ENCODE results near the gene HAUS8.
"Not testable (repeated sequence)": the region's sequence is repeated elsewhere in the genome, so short reads cannot be mapped to it uniquely, and the experiment has no call there.

The HAUS8 gene

DNA sequence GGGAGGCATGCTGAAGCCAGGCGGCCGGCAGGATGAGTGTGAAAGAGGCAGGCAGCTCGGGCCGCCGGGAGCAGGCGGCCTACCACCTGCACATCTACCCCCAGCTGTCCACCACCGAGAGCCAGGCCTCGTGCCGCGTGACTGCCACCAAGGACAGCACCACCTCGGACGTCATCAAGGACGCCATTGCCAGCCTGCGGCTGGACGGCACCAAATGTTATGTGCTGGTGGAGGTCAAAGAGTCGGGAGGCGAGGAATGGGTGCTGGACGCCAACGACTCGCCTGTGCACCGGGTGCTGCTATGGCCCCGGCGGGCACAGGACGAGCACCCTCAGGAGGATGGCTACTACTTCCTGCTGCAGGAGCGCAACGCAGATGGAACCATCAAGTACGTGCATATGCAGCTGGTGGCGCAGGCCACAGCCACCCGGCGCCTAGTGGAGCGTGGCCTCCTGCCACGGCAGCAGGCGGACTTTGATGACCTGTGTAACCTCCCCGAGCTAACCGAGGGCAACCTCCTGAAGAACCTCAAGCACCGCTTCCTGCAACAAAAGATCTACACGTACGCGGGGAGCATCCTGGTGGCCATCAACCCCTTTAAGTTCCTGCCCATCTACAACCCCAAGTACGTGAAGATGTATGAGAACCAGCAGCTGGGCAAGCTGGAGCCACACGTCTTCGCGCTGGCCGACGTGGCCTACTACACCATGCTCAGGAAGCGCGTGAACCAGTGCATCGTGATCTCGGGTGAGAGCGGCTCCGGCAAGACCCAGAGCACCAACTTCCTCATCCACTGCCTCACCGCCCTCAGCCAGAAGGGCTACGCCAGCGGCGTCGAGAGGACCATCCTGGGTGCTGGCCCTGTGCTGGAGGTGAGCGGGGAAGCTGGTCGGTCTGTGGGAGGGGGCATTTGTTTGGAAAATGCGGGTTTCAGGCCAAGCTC, 26.7 kb upstream of the HAUS8 start:
- DNase-seq (ENCODE audit: low spot score) = no peak

DNA sequence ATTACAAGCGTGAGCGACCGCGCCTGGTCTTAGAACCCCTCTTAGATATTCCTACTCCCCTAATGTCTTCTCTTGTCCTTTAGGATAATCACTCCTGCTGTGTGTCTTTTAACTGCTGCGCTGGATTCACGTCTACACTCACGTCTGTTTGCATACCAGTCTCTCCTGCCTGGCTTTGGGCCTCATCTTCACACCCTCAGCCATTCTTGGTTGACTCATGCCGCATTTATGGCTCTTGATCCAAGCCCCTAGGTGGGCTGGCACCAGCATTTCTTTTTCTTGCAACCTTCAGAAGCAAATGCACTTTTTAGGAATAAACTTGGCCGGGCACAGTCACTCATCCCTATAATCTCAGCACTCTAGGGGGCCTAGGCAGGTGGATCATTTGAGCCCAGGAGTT, 23.1 kb upstream of the HAUS8 start:
- no peak for DNase-seq (ENCODE audit: low spot score)

DNA sequence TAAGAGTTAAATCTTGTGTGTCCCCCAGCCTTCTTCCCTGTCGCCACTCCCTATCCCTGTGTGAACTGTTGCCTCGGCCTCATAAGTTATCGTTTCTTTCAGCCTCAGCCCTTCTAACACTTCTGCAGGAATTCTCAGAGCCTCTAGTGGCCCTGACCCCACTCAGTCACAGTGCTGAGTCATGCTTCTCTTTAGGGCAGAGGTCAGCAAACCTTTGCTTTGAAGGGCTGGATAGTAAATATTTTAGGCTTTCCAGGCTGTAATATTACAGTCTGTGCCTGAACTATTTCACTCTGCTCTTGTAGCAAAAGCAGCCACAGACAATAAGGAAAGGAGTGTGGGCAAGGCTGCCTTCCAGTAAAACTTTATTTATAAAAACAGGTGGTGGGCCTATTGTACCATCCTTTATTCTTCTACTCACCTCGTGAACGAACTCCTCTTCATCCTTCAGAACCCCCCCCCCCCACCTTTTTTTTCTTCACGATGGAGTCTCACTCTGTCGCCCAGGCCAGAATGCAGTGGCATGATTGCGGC, 22.4 kb upstream of the HAUS8 start:
- DNase-seq (ENCODE audit: low spot score) = no peak

DNA sequence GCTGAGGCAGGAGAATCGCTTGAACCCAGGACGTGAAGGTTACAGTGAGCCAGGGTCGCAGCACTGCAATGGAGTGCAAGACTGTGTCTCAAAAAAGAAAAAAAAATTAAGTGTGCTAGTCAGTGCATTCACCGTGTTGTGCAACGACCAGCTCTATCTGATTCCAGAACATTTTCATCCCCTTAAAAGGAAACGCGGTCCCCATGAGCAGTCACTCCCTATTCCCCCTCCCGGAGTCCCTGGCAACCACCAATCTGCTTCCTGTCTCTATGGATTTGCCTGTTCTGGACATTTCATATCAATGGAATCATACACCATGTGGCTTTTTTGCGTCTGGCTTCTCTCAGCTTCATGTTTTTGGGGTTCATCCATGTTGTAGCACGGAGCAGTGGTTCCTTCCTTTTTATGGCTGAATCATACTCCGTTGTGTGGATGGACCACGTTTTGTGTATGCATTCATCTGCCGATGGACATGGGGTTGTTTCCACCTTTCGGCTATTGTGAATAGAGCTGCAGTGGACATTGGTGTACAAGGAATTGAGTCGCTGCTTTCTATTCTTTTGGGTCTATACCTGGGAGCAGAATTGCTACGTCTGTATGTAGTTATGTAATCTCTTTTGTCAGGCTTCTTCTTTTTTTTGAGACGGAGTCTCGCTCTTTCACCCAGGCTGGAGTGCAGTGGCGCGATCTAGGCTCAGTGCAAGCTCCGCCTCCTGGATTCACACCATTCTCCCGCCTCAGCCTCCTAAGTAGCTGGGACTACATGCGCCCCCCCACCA, 20.1 kb upstream of the HAUS8 start:
- no peak for DNase-seq (ENCODE audit: low spot score)

DNA sequence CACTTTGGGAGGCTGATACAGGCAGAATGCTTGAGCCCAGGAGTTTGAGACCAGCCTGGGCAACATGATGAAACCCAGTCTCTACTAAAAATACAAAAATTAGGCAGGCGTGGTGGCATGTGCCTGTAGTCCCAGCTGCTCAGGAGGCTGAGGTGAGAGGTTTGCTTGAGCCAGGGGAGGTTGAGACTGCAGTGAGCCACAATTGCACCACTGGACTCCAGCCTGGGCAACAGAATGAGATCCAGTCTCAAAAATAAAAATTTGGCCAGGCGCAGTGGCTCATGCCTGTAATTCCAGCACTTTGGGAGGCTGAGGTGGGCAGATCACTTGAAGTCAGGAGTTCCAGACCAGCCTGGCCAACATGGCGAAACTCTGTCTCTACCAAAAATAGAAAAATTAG, 19.4 kb upstream of the HAUS8 start:
- DNase-seq (ENCODE audit: low spot score) = not testable (repeated sequence)

DNA sequence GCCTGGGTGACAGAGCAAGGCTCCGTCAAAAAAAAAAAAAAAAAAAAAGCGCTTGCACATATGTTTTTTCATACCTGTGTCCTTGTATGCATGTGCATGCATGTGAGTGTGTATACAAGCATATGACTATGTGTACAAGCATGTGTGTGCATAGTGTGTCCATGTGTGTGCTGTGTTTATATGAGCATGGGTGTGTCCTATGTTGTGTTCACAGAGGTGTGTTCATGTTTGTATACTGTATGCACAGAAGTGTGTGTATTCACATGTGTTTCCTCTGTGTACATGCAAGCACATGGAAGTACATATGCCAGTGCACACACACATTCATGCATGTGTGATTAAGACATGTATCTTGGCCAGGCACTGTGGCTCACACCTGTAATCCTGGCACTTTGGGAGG, 17.4 kb upstream of the HAUS8 start:
- no peak for DNase-seq (ENCODE audit: low spot score)

DNA sequence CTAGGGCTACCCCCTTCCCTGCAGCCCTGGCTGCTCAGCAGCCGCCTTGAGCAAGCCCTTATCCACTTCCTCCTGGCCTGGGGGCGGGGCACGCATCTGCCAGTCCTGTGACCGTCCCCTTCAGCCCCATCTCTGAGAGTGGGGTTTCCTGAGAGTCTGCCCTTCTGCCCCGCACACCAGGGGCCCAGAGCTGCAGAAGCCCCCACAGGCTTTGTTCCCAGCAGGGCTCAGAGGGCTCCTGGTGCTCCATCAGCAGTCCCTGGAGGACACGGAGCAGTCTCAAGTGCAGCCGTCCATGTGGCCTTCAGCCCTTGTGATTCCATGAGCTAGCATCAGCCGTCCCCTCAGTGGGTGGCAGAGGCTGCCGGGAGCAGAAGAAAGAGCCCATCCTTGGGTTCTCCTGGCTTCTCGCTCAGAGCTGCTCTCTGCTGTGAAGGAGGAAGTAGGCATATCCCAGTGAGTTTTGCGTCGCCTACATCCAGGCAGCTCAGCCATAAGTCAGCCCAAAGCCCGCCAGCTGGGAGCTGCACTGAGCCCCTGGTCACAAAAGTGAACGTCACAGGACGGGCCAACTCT, 16.6 kb upstream of the HAUS8 start:
- no peak for DNase-seq (ENCODE audit: low spot score)

DNA sequence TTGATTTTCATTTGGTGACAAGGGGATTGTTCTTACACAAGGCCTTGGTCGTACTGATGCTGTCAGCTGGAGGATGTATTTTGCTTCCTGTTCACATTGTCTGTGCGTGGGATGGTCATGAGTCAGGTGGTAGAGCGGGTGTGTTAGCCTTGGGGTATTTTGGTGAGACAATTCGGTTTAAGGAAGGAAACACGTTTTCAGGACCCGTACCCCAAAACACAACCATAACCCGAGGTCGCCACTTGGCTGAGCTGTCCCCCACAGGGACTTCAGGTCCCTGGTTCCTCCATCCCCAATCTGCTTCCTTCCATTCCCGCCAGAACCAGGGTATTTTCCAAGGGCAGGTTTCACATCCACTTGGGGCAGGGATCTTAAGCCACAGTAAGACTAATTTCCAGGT, 15.3 kb upstream of the HAUS8 start:
- DNase-seq (ENCODE audit: low spot score) = peak; percentile 36

DNA sequence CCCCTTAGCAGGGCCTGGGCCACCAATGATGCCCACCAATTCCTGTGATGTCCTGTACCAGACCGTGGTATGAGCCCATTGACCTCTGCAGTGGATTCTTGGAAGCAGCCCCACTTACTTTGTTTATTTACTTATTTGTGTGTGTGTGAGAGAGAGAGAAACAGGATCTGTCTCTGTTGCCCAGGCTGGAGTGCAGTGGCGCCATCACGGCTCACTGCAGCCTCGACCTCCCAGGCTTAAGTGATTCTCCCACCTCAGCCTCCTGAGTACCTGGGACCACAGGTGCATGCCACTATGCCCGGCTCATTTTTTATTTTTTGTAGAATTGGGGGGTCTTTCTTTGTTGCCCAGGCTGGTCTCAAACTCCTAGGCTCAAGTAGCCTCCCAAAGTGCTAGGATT, 13.3 kb upstream of the HAUS8 start:
- DNase-seq (ENCODE audit: low spot score) = no peak

DNA sequence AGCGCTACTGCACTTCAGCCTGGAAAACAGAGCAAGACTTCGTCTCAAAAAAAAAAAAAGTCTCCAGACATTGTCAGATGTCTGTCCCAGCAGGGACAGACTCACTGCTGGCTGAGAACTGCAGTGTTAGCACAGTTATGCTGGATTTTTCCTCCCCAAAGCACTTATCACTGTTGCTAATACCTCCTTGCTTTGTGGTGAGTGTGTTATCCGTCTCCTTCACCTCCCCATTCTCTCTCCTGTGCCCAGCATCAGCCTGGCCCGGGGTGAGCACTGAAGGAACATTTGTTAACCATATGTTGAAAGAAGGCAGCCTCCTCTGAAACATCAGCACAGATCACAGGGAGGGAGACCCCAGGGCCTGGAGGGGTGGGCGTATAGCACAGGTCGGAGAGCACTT, 11.6 kb upstream of the HAUS8 start:
- DNase-seq (ENCODE audit: low spot score) = no peak

DNA sequence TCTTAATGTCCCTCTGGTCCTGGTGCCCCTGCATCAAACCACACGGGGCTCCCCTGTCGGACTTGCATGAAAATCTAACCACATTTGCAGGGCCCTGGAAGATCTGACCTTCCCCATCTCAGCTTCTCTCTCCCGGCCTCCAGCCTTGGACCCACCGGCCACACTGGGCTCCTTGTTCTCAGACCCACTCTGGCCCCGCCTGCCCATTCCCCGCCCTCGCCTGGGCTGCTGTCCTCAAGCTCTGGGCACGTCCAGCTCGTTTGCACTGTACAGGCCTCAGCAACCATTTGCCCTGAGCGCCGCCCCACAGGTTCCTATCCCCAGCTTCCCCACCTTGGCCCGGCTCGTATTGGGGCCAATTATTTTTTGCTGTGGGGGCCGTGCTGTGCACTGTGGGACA, 10.9 kb upstream of the HAUS8 start:
- no peak for DNase-seq (ENCODE audit: low spot score)

DNA sequence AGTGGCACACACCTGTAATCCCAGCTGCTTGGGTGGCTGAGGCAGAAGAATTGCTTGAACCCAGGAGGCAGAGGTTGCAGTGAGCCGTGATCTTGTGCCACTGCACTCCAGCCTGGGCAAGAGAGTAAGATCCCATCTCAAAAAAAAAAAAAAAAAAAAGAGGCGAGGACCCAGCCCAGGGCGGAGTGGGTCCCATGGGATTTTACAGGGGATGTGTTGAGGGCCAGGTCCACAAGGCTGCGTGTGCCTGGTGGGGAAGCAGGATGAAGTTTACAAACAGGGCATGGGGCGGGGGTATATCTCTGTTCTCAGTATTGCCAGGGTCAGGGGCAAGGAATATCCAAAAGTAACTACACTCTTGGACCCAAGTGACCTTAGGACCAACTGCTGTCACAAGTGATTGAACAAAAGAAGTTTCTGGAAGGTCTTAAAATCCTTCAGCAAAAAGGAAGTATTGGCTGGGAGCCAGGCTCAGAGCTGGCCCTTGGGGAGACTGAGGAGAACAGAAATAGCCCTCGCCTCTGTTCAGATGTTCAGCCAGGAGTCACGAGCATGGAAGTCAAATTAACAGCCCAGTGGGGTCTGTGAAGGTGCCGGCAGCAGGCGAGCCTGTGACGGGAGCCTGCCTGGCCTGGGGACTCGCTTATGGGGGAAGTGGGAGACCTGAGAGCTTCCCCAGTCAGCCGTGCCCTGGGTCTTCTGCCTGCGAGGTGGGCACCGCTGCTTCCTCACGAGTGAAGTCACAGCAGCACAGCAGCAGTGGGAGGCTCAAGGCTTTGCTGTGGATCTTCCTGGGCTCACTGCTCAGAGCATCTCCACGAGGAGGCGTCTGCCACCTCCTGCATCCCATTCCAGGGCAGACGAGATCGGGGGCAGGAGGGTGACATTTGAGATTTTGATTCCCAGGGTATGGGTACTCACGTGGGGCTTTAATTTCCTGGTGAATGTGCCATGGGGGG, 6.7 kb upstream of the HAUS8 start:
- DNase-seq (ENCODE audit: low spot score) = no peak

DNA sequence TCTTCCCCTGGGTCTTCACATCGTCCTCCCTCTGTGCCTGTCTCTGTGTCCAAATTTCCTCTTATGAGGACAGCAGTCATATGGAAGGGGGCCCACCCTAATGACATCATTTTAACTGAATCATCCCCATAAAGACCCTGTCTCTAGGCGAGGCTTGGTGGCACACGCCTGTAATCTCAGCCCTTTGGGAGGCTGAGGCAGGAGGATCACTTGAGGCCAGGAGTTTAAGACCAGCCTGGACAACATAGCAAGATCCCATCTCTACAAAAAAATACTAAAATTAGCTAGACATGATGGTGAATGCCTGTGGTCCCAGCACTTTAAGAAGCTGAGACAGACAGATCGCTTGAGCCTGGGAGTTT, 5.2 kb upstream of the HAUS8 start:
- no peak for DNase-seq (ENCODE audit: low spot score)

DNA sequence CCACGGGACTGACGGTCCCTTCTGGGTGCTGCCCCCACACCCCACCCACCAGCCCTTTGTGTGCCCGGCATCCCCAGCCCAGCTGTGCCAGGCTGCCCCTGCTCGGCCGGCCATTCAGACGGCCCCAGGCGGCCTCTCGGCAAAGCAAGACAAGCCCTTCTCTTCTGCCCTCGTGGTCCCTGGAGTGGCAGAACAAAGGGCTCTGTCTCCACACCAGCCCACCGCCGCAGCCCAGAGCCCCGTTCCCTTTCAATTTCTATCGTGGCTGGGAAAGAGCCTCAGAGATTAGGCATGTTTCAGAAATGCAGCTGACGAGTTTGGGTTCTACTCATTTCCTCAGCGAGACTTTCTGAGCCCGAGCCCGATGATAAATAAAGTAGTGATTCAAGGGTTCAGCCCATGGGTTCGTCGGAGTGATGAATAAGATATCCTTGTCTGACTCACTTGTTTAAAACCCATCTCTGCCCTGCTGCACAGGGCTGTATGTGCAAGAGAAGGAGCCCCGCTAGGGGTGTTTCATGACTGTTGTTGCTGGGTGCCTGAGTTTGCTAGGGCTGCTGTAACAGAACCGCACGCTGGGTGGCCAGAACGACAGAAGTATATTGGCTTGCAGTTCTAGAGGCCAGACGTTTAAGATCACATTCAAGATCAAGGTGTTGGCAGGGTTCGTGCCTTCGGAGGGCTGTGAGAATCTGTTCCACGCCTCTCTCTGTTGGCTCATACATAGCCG, 4.6 kb upstream of the HAUS8 start:
- DNase-seq (ENCODE audit: low spot score) = peak; percentile 90

DNA sequence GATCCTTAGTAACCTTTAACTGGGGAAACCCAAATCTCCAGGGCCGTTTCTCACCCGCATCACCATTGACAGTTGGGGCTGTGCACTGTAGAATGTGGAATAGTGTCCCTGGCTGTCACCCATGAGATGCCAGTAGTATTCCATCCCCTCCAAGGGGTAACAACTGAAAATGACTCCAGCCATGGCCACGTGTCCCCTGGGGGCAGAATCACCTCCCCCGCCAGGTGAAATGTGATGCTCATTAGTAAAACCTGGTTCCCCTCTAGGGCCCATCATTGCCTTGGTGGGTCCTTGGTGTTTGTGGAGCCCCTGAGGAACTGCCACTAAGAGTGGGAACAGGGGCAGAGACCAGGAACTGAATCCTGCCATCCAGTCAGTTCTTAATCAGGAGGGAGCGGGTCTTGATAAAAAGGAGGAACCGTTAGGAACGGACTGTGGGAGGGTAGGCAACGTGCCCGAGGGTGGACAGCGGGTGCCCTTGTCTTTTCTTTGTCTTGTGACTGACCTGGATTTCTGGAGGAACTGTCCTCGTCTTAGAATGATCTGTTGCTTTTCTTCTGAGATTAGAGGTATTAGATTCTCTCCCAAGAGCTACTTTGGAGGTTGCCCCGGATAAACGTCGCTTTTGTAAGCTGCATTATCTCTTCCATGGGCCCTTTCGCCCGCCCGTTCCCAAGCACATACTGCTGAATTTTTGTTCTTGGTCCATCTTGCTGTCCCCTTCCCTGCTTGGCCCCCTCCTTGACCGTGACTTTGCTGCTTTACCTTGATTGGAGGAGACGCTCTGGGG, 3.9 kb upstream of the HAUS8 start:
- no peak for DNase-seq (ENCODE audit: low spot score)

DNA sequence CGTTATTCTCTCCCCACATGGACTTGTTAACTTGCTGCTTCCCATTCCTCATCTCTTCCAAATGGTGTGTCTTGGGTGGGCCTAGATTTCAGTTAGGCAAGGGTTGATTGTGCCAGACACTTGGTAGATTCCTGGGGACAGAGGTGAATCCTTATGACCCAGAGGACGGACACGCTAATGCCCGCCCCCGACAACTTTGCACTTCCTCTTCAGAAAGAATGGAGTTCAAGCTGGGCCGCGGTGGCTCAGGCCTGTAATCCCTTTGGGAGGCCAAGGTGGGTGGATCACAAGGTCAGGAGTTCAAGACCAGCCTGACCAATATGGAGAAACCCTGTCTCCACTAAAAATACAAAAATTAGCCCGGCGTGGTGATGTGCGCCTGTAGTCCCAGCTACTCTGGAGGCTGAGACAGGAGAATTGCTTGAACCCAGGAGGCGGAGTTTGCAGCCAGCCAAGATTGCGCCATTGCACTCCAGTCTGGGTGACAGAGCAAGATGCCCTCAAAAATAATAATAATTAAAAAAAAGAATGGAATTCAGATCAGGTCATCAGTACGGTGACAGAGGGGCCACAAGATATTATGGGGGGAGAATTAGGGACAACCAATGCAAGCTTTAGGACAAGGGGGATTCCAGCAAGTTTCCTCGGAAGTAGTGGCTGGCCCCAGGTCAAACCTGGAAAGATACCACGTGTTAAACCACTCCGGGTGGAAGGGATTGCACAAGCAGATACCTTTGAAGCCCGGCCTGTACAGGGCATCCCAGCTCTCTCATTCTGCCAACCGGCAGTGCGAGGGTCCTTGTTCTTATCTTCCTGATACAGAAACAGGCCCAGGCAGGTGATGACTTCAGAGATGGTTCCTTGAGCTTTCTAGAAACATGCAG, 3.0 kb upstream of the HAUS8 start:
- no peak for DNase-seq (ENCODE audit: low spot score)

DNA sequence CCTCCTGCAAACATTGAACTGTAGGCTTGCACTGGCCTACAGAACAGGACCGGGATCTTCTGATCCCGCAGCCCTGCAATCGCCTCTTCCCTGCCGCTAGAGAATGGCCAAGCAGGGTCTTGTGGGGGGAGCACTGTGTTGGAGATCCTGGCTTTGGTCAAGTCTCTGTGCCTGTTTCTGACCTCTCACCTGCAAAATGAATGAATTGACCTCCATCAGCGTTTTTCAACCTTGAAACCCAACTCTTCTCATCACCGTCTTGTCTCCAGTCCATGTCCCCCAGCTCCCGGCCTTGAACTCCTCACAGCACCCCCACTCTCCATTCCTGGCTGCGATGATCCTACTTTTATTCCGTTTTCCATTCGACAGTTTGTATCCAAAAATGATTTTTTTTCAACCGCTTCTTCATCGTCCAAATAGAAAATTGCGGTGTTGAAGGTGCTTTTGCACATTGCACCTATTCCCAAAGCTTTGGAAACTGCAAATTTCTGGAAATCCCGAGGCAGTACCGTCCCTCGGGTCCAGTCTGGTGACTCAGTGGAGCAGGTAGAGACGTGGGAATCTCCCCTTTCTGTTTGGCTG, 2.3 kb upstream of the HAUS8 start:
- DNase-seq (ENCODE audit: low spot score) = no peak

DNA sequence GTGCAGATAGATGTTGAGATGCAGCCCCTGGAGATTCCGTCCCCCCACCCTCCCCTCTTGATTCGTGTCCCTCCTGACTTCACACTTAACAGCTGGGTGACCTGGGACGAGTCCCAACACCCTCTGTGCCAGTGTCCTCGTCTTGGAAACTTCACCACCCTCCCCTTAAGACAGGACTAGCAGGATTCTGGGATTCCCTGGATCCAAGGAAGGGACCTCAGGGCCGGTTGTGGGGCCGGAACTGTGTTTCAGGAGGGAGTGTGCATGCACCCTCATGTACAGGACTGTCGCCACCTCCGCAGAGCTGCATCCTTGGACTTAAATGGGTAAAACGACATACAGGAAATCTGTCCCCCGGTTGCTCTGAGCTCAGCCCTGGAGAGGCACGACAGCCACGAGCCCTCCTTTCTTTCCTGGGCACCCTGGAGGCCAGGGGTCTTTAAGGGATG, 1.3 kb upstream of the HAUS8 start:
- peak; percentile 30 for DNase-seq (ENCODE audit: low spot score)
